Activated CD4-positive, alpha-beta T cell treated with anti-CD3 and anti-CD28 coated beads for 4 hours (primary cell): ENCODE results near the gene TTBK1.

ENCODE experiments used
- DNase-seq, 2 donors: peaks; one replicate each; pipeline ENCODE4 v3.0.0-alpha.2; 2020

TTBK1 gene

DNA sequence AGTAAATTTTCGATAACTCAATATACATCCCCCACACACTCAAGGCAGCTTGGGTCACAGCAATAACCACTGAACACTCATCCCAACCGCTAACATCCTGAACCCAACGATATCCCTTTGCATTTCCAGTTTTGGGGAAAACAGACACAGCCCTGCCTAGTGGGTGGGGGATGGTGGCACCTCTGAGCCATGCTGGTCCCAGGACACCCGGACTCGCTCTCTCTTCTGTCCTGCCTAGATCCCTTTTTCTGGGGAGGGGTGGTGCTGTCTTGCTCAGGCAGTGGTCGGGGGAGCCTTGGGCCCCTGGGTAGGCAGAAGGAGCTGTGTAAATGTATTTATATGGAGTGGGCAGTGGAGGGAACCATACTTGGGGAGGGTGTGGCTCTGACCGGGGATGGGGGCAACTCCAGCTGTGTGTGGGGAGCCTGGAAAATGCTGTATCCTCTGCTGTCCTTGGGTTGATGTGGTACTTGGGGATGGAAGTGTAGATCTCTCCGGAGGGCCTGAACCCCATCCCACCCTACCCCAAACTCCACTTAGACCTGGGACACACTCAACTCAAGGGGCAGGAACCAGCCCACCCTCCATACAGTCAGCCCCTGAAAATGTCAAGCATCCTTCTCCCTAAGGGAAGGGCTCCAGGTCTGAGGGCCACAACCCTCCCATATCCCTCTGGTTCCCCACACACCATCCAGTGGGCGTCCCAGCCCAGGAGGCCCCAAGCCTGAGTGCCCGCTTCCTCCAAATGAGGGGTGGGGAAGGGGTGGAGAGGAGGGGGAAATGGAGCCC lies 31.0 kb downstream of the TTBK1 start:
- DNase-seq: no peak

DNA sequence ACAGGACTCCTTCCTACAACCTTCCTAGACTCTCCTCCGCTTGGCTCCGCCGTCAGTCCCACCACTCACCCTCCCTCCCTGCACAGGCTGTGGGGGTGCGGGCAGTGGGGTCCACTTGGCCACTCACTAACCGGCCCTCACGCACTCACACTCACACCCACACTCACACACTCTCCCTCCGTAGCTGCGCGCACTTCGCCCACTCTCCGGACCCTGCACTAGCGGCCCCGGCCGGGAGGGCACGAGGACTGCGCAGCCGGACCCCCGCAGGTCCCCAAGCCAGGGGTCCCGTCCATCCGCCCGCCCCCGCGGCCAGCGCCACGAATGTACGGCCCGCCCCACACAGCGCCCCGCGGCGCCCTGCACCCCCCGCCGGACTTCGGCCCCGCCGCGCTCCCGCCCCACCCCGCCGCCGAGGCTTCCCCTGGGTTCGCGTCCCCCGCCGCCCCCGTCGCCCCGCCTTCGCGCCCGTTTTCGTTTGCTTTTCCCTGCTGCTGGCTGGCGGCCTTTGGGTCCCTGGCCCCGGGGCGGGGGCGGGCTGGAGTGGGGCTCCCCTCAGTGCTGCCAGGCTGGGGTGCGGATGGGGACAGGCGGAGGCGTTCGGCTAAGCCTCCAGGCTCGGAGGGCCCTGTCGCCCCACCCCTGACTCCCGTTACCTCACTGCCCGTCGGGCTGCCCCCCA lies 31.8 kb downstream of the TTBK1 start:
- DNase-seq: peak; percentile 29 to 39

DNA sequence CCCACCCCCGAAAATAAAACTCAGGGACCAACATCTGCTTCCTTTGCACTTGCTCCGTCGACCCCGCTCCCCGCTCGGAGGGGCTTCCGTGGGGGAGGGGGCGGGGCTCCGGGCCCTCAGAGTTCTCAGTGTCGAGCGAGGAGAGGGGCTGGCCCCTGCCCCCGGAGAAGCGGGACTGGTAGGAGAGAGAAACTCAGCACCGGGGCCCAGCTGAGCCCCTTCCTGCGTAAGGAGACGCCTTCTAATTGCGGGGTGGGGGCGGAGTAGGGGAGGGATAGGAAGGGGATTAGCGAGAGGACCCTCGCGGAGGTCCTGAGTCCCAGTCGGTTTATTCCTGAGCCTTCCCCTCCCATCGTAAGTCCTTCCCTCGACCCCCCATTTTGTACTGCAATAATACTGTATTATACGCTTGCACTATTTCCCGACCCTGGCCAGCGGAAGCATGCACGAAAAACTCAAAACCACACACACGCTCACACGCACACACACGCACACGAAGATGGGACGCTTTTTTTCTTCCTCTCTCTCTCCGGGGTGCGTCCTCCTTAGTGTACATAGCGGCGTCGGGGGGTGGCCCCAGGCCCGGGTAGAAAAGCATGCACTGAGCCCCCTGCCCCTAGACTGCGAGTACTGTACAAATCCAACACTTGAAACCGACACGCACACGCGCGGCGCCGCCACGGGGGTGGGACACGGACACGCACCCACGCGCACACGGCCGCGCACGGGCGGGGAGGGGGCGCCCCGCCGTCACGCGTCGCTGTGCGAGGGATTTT lies 32.7 kb downstream of the TTBK1 start:
- DNase-seq: peak; percentile 12 to 17

DNA sequence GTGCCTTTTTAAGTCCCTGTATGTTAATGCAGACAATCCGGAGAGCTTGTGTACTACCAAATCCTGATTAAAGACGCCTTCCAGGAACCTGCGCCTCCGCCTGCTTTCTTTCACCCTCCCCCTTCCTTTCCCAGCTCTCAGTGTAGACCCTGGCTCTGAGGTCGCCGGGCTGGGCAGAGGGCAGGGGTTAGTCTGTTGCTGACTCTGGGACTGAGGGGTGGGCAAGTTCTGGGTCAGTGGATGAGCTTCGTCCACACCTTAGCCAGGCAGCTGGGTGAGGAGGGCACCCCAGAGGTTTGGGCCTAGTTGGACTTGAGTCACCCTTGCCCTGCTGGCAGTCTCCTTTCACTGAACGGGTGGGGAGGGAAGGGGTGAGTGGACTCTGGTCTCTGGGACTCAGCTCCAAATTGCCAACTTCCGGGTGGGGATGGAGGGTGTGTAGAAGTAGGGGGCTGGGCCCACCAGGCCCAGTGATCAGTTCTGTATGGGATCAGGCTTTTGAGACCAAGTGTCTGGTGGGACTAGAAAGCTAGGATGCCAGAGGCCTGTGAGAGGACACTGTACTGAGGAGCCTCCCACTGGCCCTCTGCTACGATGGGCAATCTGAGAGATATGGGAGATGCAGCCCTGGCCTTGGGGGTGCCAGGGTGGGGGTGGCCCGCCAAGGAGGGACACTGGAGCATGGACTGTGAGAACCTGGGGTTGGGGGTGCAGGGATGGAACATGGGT lies 33.5 kb downstream of the TTBK1 start:
- no peak for DNase-seq

DNA sequence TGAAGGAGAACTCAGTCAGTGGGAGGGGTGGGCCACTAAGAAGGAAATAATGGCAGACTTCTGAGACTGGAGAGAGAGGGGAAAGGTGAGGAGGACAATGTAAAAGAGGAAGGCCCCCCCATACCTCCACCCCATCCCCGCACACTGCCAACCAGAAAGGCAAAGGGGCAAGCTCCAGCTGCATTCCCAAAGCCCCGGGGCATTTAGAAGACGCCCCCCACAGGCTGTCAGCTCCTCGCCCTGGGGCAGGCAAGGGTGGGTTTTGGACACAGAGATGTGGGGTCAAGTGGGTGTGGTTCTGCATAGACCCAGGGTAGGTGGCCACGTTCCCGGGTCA lies 34.0 kb downstream of the TTBK1 start:
- DNase-seq: no peak

DNA sequence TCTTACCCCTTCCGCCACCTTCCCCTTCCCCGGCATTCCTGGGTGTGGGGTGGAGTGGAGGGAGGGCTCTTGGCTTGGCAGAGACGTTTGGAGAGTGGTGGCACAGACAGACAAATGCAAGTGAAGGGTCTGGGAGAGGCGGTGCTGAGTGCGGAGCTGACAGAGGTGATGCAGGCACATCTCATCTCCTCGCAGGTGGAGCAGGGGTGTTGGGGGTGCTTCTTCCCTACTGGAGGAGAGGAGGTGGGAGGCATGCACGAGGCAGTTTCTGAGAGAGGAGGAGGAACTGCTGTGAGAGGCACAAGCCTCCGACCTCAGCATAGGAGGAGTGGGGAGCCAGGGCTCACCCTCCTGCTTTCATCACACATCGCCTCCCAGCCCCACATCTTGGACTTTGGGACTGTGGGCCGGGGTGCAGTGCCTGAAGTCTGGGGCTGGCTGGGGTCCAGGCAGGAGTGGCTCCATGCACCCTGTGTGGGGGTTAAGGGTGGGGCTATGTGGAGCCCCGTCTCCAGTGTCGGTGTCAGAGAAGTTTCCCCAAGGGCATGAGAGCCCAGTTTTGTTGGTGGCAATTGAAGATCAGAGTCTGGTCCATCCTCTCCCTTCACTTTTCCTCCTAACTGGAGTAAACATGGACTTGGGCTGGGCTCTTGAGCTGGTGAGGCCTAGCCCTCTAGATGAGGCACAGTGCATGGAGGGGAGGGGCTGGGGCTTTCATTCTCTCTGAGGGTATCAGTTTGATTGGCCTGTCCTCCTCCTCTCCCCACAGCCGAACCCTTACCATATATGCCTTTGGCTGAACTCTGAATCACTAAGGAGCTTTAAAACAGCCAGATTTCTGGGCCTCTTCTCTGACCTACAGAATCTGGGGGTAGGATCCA lies 34.6 kb downstream of the TTBK1 start:
- DNase-seq: no peak

DNA sequence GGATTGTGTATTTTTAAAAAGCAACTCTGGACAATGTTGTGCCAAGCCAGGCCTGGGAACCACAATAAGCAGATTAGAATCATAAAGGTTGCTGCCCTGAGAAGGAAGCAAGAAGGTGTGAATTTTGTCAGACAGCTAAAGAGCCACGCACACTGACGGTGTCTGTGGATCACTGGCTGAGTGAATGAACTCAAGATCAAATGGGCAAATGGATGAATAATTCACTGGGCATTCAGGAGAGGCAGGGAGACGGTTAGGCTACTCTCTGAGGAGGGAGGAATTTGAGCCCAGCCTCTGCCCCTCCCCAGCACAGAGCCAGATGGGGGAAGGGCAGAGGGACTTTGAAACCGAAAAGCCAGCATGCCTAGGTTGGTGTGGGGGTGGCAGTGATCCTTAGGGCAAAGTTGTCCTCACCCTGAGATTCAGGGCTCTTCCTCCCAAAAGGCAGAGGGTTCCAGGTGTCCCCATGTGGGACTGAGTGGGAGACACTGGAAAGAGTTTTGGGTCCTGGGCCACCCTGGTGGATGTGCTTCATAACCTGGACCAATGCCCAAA lies 35.3 kb downstream of the TTBK1 start:
- DNase-seq: no peak

DNA sequence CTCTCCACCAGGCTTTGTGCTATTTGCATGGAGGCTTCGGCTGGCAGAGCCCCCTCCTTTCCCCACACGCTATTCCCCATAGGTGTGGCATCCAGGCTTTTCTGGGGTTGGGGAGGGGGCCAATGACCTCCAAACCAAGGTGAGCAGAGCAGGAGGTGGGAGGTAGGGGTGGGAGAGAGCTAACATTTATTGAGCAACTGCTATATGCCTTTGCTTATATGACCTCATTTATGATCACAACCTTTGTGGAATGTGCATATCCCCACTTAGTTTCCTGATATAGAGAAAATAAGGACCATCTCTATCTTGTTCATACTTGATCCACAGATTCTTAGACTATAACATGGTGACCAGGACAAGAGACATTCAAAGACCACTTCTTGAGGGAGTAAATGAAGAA lies 37.0 kb downstream of the TTBK1 start:
- no peak for DNase-seq

DNA sequence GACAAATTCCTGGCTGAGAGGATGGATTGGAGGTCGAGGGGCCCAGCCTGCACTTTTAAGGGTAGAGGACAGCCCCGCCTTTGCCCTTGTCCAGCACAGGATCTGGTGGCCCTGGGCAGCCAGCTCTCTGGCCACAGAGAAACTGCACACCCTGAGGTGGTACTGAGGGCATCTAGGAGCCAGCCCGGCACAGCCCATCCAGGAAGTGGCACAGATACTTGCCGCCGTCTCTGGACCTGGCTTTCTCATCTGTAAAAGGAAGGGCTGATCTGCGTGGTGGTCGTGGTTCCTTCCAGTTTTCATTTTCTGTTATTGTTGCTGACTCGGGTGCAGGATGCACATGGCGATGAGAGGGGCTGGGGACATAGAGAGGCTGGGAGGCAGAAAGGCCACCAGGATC lies 38.8 kb downstream of the TTBK1 start:
- DNase-seq: no peak

DNA sequence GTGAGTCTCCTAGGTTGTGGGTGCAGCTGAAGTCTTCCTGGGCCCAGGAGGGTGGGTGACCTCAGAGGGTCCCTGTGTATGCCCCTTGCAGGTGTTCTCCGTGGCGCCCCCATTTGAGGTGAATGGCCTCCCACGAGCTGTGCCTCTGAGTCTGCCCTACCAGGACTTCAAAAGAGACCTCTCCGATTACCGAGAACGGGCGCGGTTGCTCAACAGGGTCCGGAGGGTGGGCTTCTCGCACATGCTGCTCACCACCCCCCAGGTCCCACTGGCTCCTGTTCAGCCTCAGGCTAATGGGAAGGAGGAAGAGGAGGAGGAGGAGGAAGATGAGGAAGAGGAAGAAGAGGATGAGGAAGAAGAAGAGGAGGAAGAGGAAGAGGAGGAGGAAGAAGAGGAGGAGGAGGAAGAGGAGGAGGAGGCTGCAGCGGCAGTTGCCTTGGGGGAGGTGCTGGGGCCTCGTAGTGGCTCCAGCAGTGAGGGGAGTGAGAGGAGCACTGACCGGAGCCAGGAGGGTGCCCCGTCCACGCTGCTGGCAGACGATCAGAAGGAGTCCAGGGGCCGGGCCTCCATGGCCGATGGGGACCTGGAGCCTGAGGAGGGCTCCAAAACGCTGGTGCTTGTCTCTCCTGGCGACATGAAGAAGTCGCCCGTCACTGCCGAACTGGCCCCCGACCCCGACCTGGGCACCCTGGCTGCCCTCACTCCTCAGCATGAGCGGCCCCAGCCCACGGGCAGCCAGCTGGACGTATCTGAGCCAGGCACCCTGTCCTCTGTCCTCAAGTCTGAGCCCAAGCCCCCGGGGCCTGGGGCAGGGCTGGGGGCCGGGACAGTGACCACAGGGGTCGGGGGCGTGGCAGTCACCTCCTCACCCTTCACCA lies 39.6 kb downstream of the TTBK1 start:
- no peak for DNase-seq

DNA sequence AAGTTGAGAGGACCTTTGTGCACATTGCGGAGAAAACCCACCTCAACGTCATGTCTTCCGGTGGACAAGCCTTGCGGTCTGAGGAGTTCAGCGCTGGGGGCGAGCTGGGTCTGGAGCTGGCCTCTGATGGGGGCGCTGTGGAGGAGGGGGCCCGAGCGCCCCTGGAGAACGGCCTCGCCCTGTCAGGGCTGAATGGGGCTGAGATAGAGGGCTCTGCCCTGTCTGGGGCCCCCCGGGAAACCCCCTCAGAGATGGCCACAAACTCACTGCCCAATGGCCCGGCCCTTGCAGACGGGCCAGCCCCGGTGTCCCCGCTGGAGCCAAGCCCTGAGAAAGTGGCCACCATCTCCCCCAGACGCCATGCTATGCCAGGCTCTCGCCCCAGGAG lies 40.2 kb downstream of the TTBK1 start:
- DNase-seq: no peak

DNA sequence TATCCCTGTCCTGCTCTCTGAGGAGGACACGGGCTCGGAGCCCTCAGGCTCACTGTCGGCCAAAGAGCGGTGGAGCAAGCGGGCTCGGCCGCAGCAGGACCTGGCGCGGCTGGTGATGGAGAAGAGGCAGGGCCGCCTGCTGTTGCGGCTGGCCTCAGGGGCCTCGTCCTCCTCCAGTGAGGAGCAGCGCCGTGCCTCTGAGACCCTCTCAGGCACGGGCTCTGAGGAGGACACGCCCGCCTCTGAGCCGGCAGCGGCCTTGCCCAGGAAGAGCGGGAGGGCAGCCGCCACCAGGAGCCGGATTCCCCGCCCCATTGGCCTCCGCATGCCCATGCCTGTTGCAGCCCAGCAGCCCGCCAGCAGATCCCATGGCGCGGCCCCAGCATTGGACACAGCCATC lies 40.6 kb downstream of the TTBK1 start:
- DNase-seq: no peak

DNA sequence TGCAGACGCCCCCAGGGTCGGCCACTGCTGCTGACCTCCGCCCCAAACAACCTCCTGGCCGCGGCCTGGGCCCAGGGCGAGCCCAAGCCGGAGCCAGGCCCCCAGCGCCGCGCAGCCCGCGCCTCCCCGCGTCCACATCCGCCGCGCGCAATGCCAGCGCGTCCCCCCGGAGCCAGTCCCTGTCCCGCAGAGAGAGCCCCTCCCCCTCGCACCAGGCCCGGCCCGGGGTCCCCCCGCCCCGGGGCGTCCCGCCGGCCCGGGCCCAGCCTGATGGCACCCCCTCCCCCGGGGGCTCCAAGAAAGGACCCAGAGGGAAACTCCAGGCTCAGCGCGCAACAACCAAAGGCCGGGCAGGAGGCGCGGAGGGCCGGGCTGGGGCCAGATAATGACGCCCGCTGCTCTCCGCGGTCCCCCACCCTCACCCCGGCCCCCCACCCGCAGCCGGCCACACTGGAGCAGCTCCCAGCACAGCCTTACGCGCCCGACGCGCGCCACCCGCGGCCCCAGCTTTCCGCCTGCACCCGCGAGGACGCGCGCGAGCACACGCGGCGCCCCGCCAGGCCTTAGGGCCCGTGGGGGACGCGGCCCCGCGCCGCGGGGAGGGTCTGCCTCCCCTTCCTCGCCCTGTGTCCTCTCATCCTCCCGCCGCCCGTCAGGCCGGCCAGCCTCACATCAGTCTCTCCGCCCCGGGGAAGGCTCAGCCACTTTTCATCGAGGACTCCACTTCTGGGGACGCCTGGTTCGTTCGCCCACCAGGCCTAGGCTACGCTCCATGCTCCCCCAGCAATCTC lies 41.9 kb downstream of the TTBK1 start:
- no peak for DNase-seq

DNA sequence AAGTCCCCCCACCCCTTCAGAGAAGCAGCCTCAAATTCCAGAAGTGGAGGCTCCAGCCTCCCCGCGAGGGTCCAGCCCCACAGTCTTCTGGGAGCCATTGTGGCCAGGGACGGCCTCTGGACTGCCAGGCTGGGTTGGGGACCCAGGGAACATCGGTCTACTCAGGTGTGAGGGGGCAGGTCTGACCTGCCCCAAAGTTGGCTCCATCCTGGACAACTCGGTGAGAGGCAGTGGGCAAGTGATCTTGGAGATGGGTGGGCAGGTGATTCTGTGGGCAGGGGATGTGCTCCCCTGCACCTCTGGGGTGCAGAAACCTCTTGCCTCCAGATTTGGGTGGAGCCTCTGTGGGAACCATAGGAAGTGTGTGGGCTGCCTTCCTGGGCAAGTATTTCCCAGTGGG lies 42.6 kb downstream of the TTBK1 start:
- DNase-seq: no peak

DNA sequence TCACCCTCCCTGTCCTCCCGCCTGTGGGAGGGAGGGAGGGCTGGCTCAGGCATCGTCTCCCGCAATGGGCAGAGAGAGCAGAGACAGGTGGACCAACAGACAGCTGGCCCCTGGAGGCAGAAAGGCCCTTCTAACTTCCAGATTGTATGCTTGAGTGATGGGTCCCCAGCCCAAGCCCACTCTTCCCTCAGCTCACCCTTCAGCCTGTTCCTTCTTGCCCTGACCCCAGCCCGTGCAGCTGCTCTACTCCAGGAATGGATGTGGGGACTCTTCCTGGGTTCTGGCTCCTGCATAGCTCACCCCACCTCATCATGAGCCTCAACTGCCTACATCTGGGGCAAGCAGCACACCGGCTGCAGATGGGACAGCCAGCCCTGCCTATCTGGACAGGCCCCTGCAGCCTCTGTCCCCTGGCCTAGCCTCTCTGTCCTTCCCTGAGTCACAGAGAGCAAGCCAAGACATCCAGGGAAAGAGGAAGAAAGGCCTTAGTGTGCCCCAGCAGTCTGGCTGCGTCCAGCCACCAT lies 43.2 kb downstream of the TTBK1 start:
- no peak for DNase-seq

DNA sequence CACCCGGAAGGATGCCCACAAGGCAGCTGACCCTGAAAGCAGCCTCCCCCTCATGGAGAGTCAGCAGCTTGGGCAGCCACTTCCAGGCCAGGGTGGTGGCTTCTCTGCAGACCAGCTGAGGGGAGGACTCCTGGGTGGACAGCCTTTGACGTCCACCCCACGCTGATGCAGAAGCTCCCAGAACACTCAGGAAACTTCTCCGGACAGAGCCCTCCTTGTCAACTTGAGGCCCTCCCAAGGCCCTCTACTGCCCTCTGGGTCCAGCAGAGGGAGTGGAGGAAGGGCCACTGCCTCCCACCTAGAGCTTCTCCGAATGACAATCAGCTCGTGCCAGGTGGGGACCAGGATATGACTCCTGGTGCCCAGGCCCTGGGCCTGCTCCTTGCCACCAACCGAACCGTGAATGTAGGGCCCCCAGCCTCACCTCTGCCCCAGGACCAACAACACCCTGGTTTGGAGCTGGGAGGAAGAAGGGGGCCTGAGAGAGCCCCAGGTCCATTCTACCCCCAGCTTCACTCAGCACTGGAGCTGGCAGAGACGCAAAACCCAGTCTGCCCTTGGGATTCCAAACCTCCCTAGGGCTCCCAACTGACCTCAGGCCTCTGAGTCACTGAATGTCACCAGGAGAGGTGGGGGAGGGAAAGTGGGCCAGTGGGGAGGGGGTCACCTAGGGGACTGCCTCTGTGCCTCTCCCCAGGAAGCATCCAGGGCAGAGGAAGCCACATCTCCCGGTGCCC lies 43.9 kb downstream of the TTBK1 start:
- DNase-seq: no peak

DNA sequence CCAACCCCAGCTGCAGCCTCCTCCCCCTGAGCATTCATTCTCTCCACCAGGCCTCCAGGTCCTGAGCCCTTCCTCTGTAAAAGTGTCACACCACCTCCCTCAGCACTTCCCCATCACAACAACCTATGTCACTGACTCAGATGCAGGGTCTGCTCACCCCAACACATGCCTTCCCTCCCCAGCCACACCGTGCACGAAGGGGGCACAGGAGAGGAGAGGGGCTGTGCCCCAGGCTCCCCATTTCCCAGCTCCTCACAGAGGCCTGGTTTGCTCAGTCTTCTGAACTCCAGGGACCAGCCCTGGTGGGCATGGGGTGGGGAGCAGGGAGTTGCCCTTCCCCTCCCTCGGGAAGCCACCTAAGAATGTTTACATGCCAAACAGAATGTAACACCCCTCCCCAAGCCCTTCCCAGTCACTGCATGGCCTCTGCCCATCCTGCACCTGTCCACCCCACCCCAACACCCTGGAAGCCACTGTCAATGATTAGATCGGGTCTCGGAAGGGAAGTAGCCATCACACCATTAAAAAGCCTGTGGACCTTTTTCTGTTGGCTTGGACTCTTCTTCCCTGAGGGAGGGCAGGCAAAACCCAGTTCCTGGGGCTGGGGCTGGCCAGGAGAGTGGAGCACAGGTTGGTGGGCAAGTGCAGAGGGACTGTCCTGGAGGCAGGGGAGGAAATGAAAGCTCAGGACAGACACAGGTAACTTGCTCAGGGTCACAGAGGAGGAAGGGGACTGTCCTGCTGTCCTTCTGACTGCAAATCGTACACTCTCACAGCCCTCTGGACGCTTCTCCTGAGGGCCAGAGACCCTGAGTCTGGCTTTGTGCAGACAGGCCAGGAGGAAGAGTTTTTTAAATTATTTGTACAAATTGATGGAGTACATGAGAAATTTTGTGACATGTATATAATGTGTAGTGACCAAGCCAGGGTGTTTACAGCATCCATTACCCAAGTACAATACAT lies 44.7 kb downstream of the TTBK1 start:
- no peak for DNase-seq
